Esophagus squamous epithelium (tissue), 5 donors: ENCODE data around the gene GMDS. TPM values are rescaled to one million over a fixed set of nuclear protein-coding genes. Genes with fewer than 3 reads are reported as not detected.

Source experiments
- DNase-seq: peaks from one replicate; lab custom pipeline; 2025; lab: John Stamatoyannopoulos, UW
- H3K27ac ChIP-seq, 4 donors: fragments of 200-600 bp; sonication (generic); one replicate each; pipeline ENCODE4 v1.5.1; 2016 to 2019; ENCODE audit warnings: mild to moderate bottlenecking in 1 of 4
- H3K27me3 ChIP-seq, 4 donors: fragments of 200-600 bp; sonication (generic); 1 replicate in 3 of 4; 2 replicates in 1 of 4; pipeline versions ENCODE4 v1.5.1 to v1.6.0; 2017 to 2021; ENCODE audit warnings: antibody characterized with exemption in 1 of 4
- H3K36me3 ChIP-seq, 3 donors: fragments of 200-600 bp; sonication (generic); one replicate each; pipeline ENCODE4 v1.5.1; 2016 to 2019
- H3K4me1 ChIP-seq, 3 donors: fragments of 200-600 bp; sonication (generic); one replicate each; pipeline ENCODE4 v1.5.1; 2017 to 2019
- H3K4me3 ChIP-seq, 4 donors: fragments of 200-600 bp; sonication (generic); 1 replicate in 3 of 4; 2 replicates in 1 of 4; pipeline ENCODE4 v1.5.1; 2016 to 2019; ENCODE audit warnings: mild to moderate bottlenecking in 2 of 4, moderate library complexity in 1 of 4
- H3K9me3 ChIP-seq, 3 donors: fragments of 200-600 bp; sonication (generic); one replicate each; pipeline ENCODE4 v1.5.1; 2016 to 2019
- CTCF ChIP-seq, 6 experiments: fragments of 450-650 bp in 4 of 6; fragments of 200-600 bp in 2 of 6; sonication (generic) in 2 of 6; IDR thresholded peaks; one replicate each; pipeline ENCODE4 v1.5.1; 2016 to 2019; ENCODE audit warnings: antibody characterized with exemption in 6 of 6, mild to moderate bottlenecking in 4 of 6, moderate library complexity in 4 of 6
- POLR2A ChIP-seq, 4 donors: fragments of 450-650 bp; IDR thresholded peaks; one replicate each; pipeline ENCODE4 v1.6.1; 2017; ENCODE audit warnings: antibody characterized with exemption in 4 of 4, mild to moderate bottlenecking in 4 of 4, moderate library complexity in 3 of 4
- WGBS, 2 donors: methylation state at CpG; one replicate each; pipeline ENCODE4 v1.1.5; 2018; 5-methylcytosine and 5-hydroxymethylcytosine counted together
- intact Hi-C: fragments of 100-400 bp; cut with DNase I; formaldehyde crosslinking; loops from one replicate; pipeline ENCODE4 v1.15.0; 2022
- total RNA-seq, 4 donors: library from RNA; depleted of rRNA; stranded (reverse); fragments of >200 nt; gene quantifications; one replicate each; pipeline ENCODE4 v1.1.0, GENCODE V29; 2016
- donor health status: DM: yes; HTN: yes; CAD: no.

Gene GMDS
- total RNA-seq, 4 donors from 2014 or later = 17.9 to 58.7 (median 36.7) TPM

- intact Hi-C loops = no loop called here
- Histone ChIP-seq H3K27ac (no peak overlapping the region), H3K9me3 (no peaks in the 10 kb centered on the region), H3K36me3 (no peaks in the 10 kb centered on the region), H3K4me3 (no peak overlapping the region), H3K27me3 (no peaks in the 10 kb centered on the region), H3K4me1 (no peaks in the 10 kb centered on the region)
- no peak for DNase-seq
- WGBS, 2 donors = 85 to 88% methylated on average over 4 to 13 of the region's 13 CpGs
- TF ChIP-seq POLR2A (IDR thresholded peaks at IDR 0.05) (no peak), CTCF (IDR thresholded peaks at IDR 0.05) (no peak)
Measured at GRCh38 chr6:1780251-1780867, 465.0 kb downstream of the GMDS start.

GRCh38 chr6:1778686-1779235 lies 466.6 kb downstream of the GMDS start:
- Histone ChIP-seq H3K36me3 (no peaks in the 10 kb centered on the region), H3K4me3 (no peak overlapping the region), H3K9me3 (no peaks in the 10 kb centered on the region), H3K4me1 (no peaks in the 10 kb centered on the region), H3K27me3 (no peaks in the 10 kb centered on the region), H3K27ac (no peak overlapping the region)
- DNase-seq = no peak
- 67 to 75% methylated on average over 3 to 8 of the region's 10 CpGs for WGBS, 2 donors
- intact Hi-C loops = no loop called here
- TF ChIP-seq POLR2A (IDR thresholded peaks at IDR 0.05) = no peak
- TF ChIP-seq CTCF (IDR thresholded peaks at IDR 0.05) = no peak

DNA sequence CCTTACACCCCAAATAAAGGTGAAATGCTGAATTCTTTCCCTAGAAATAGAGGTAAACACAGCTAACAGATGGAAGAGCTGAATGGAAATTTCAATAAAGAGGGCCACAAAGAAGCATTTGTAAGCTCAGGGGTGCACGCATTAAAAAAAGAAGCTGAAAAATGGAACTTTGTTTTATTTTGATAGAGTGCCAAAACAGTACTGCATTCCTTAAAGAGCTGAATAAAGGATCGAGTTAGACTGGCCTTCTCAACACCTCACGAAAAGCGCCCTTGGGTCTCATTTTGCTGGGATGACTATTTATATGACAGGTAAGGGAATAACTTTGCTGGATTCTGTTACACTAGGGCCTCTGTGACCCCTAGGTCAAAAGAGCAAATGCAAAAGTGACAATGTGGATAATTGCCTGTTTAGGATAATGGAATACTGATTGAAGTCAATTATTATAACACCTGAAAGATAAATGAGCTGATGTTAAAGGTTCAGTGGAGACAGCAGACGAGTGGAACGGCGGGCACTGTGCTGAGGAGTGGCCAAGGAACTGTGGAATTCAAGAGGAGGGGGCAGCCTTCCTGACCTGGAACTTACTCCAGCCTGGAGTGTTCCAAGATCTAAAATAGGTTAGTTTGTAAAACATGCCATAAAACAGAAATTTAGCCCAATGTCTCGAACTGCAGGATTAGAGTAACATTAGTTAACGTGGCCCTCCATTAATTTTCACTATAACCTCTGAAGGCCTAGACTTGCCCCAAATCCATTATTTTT lies 467.3 kb downstream of the GMDS start:
- intact Hi-C loops = no loop called here
- WGBS, 2 donors = 79 to 81% methylated on average over 9 of the region's 9 CpGs
- no peak for TF ChIP-seq CTCF (IDR thresholded peaks at IDR 0.05)
- TF ChIP-seq POLR2A (IDR thresholded peaks at IDR 0.05) = no peak
- no peak for DNase-seq
- no peaks in the 10 kb centered on the region for H3K9me3 ChIP-seq
- H3K4me3 ChIP-seq = no peak overlapping the region
- H3K27me3 ChIP-seq = no peaks in the 10 kb centered on the region
- H3K27ac ChIP-seq = no peak overlapping the region
- H3K4me1 ChIP-seq = no peaks in the 10 kb centered on the region
- H3K36me3 ChIP-seq = no peaks in the 10 kb centered on the region

DNA sequence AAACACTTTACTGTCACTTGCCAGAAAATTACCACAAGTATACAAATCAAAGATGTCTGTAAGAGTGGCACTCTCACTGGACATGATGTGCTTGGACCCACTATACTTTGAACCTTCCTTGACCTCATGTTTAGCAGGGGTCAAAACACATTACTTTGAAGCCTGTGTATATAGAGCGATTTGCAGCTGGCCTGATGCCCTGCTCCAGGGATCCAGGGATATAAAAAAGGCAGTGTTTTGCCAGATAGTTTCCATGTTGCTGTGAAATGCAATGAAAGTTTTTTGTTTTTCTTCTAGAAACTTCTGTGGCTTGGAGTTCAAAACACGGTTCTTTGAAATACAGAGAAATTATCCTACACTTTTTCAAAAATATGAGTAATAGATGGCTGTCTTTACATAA lies 470.0 kb downstream of the GMDS start:
- Histone ChIP-seq H3K4me1 (peaks cover 0 to 11% (median 3%) of the 10 kb centered on the region in 3 donors), H3K9me3 (no peaks in the 10 kb centered on the region), H3K27ac (no peak overlapping the region), H3K4me3 (no peak overlapping the region), H3K27me3 (no peaks in the 10 kb centered on the region), H3K36me3 (no peaks in the 10 kb centered on the region)
- no peak for DNase-seq
- TF ChIP-seq CTCF (IDR thresholded peaks at IDR 0.05) (no peak), POLR2A (IDR thresholded peaks at IDR 0.05) (no peak)
- intact Hi-C loops = no loop called here
- WGBS, 2 donors = 74 to 77% methylated on average over 2 of the region's 2 CpGs
